GM21447 (cell line): ENCODE data around the gene PTPRN2.
"Not testable (repeated sequence)": the region's sequence is repeated elsewhere in the genome, so short reads cannot be mapped to it uniquely, and the experiment has no call there.

ENCODE experiments used
- ATAC-seq: cut with Tn5 transposase; IDR thresholded peaks from one replicate; pipeline ENCODE4 v1.9.1; 2021; ENCODE audit not compliant: unreplicated experiment

PTPRN2 gene

GRCh38 chr7:158262284-158263109, 325.1 kb downstream of the PTPRN2 start:
- no peak for ATAC-seq

GRCh38 chr7:158261362-158262235, 326.0 kb downstream of the PTPRN2 start:
- ATAC-seq = no peak

DNA sequence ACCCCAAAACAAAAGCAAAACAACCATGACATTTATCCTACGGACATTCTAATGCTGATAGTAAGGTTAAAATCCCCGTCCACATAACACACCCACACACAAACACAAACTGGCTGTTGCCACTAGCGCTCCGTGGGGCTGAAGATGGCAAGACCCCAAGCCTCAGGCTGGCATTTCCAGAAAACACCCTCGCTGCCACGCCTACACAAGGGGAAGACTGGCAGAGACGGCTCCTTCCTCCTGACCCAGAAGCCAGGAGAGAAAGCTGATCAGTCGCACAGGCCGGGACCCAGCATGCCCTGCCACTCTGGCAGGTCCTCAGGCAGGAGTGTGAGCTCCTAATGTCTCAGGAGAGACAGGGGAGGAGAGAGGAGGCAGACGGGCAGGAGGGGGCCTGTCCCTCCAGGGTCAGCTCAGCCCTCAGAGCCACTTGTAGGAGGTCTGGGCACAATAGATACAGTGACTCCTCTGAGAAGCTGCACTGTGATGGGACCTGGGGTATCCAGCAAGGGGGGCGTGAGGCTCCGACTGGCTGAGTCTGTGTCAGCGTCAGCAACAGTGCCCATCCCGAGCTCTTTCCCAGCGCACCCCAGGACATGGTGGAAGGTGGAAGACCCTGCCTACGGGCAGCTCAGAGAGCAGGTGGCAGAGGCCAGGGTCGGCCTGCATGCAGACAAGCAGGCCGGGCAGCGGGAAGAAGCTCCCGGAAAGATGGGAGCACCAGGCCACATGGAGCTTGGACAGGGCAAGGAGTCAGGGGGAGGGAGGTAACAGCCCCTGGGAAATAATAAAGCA, 326.9 kb downstream of the PTPRN2 start:
- no peak for ATAC-seq

DNA sequence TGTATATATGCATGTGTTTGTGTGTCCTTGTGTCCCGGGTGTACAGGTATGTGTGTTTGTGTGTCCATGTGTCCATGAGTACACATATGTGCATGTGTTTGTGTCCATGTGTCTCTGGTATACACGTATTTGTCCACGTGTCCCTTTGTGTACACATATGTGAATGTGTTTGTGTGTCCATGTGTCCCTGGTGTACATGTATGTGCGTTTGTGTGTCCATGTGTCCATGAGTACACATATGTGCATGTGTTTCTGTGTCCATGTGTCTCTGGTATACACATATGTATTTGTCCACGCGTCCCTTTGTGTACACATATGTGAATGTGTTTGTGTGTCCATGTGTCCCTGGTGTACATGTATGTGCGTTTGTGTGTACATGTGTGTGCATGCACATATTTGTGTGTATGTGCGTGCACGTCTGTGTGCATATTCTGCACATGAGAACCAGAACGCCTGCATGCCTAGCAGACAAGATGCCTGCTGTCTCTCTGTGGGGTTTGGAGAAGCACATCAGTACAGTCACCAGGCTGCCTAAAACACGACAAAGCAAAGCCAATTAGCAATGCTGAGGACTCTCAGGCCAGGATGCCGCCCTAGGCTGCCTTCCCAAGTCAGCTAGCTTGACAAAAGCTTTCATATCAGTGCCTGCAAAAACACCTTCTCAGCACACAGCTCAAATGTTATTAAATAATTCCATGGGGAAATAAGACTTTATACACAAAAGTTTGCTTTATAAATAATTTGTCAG, 327.8 kb downstream of the PTPRN2 start:
- no peak for ATAC-seq

- no peak for ATAC-seq
These were observed 328.5 kb downstream of the PTPRN2 start for GRCh38 chr7:158259141-158259540.

- ATAC-seq = no peak
These were observed 329.1 kb downstream of the PTPRN2 start for GRCh38 chr7:158258411-158259130.

GRCh38 chr7:158257516-158258410, 329.9 kb downstream of the PTPRN2 start:
- no peak for ATAC-seq

GRCh38 chr7:158257001-158257400, 330.6 kb downstream of the PTPRN2 start:
- ATAC-seq = no peak

DNA sequence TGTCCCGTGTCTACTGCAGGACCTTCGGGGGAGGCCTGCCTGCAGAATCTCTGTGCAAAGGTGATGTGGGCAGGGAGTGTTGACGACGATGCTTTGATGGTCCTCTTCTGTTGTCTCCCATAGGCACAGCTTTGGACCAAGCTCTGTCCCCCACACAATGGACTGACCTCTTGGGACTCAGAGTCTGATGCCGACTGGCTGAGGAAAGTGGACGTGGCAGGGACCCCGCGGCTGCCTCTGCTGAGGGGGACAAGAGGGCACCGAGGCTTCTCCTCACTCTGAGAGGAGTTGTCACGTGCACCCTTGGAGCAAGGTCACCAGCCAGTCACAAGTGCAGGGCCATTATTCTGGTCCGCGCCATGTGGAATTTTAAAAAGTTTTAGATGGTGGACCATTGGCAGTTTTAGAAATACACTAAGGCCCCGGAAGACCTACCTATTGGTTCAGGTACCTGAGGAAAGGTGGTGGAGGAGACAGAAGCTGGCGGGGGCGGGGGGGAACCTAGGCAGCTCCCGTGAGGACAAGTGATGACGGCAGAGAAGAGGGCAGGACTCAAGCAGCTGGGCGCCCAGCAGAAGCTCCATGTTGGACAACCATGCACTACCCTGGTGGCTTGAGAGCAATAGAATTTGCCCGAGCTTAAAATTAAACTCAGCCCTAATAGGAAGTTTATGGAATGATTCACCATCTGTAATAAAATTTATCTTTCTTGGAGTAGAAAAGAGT, 331.4 kb downstream of the PTPRN2 start:
- ATAC-seq = no peak

GRCh38 chr7:158255558-158255957, 332.1 kb downstream of the PTPRN2 start:
- no peak for ATAC-seq

DNA sequence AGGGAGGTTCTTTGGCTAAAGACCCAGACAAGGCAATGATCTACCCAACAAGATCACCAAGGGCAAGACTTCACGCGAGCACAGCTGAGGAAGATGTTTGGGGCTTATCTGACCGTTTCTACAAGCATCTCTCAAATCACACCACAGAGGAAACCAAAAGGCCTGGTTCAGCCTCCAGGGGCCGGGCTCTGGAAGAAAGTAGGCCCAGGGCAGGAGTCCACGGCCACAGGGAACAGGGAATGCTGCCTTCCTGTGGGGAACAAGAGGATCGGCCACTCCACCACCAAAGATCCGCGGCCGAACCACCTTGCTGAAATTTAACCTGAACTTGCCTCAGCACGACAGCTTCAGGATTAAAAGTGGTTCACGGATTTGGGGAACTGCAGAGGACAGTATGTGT, 332.5 kb downstream of the PTPRN2 start:
- ATAC-seq = no peak

DNA sequence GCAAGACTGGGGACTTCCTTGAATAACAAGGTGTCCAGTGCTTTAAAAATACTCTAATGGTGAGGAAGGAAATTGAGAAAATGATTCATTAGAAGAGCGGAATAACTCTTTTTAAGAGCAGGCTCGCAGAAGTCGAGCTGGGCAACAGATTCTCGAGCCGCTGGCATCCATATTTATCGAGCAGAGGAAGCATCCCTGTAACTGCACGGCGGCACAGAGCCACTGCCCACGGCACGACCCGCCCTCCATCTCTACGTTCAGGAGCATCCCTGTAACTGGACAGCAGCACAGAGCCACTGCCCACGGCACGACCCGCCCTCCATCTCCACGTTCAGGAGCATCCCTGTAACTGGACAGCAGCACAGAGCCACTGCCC, 334.0 kb downstream of the PTPRN2 start:
- not testable (repeated sequence) for ATAC-seq

- no peak for ATAC-seq
These were observed 334.6 kb downstream of the PTPRN2 start for GRCh38 chr7:158252837-158253669.

GRCh38 chr7:158252081-158252836, 335.4 kb downstream of the PTPRN2 start:
- ATAC-seq = no peak

DNA sequence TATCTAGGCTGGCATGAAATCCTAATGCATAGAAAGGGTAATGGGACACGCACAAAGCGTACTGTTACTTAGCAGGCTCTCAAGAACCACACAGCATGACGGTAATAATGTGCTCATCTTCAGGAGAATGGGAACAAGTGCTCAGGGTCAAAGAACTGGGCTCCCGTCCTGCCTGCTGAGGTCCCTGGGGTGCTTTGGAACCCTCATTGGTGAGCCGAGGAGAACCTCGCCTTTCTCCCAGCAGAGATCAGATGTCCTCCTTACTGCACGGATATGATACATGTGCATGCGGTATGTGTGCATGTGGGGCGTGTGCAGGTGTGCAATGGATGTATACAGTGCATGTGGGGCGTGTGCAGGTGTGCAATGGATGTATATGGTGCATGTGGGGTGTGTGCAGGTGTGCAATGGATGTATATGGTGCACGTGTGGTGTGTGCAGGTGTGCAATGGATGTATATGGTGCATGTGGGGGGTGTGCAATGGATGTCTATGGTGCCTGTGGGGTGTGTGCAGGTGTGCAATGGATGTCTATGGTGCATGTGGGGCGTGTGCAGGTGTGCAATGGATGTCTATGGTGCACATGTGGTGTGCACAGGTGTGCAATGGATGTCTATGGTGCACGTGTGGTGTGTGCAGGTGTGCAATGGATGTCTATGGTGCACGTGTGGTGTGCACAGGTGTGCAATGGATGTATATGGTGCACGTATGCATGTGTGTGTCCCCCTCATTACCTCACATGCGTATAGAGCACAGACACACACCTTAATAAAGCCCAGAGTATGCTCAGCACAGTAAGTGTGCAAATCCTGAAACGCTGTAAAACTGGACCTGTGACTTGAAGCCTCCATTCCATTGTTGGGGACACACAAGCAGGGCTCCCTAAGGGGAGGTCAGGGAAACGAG, 336.3 kb downstream of the PTPRN2 start:
- ATAC-seq = no peak

GRCh38 chr7:158249692-158250091, 337.9 kb downstream of the PTPRN2 start:
- ATAC-seq = no peak
